Right renal cortex interstitium (tissue), 3 donors: ENCODE data around the gene EFCC1. TPM values are rescaled to one million over a fixed set of nuclear protein-coding genes. Genes with fewer than 3 reads are reported as not detected.

Experiments used
- DNase-seq, 3 donors: peaks; one replicate each; pipeline ENCODE4 v3.0.0-alpha.2; 2013; ENCODE audit warnings: low read depth in 3 of 3, low spot score in 2 of 3
- polyA plus RNA-seq, 3 donors: library from polyadenylated mRNA; unstranded; fragments of 120-200 nt; gene quantifications; one replicate each; pipeline ENCODE4 v1.2.1, GENCODE V29; 2013; ENCODE audit not compliant: insufficient read length in 3 of 3

The EFCC1 gene
- polyA plus RNA-seq, 3 donors, result 2.2 to 3.0 (median 2.3) TPM

DNA sequence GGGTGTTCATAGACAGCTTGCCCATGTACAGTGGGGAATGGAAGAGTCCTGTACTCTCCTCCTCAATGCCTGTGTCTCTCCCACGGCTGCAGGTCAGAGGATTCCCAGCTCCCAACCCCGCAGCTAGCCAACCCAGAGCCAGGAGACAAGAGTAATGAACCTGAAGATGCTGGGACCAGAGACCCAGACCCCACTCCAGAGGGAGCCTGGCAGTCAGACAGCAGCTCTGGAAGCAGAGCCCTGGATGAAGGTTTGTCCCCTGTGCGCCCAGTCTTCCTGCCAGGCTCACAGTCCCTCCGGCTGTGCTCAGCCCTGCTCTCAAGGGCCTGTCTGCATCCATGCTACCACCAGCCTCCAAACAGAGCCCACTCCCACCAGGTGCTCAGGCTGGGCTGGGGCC is 29.5 kb downstream of the EFCC1 start:
- no peak for DNase-seq

DNA sequence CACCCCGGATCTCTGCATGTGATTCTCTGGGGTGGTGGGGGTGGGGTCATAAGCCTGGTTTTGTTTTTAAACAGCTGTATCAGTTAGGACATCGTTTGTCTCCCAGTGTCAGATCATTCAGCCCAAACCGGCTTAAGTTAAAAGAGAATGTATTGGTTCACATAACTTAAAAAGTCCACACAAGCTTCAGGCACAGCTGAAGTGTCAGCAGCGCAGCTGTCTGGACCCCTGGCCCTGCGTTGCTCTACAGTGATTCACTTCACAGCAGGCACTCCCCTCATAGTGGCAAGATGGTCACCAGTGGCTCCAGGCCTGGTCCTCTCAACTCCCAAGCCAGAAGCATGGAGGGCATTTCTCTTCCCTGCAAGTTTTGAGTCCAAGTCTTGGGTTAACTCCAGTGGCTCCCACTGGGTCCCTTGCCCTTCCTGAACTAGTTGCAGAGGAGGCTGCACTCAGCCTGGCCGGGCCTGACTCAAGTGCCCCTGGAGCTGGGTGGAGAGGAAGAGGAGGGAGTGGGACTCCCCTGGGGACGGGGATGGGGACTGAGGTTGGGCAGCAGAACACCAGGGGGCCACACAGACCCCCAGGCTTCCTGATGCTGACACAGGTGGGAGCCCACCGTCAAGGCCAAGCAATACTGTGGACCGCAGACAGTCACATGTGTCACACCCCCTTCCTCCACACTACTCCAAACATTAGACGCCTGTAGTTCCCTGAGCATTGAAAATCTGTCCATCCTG is 30.5 kb downstream of the EFCC1 start:
- no peak for DNase-seq

DNA sequence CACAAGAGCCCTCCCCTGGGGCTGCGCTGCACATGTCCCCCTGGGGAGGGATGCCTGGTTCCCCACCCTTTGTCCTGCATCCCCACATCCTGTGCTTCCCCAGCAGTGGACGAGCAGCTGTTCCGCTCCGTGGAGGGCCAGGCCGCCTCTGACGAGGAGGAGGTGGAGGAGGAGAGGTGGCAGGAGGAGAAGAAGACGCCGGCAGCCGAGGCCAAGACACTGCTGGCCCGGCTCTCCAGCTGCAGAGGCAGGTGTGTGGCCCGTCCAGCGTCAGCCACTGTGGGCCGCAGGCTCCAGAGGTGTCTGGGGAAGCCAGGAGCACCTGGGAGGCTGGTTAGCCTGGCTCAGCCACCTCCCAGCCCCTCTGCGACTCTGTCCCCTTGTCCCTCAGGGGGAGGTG is 31.6 kb downstream of the EFCC1 start:
- DNase-seq, result no peak

GRCh38 chr3:129033151-129033550 is 32.0 kb downstream of the EFCC1 start:
- DNase-seq, result no peak

DNA sequence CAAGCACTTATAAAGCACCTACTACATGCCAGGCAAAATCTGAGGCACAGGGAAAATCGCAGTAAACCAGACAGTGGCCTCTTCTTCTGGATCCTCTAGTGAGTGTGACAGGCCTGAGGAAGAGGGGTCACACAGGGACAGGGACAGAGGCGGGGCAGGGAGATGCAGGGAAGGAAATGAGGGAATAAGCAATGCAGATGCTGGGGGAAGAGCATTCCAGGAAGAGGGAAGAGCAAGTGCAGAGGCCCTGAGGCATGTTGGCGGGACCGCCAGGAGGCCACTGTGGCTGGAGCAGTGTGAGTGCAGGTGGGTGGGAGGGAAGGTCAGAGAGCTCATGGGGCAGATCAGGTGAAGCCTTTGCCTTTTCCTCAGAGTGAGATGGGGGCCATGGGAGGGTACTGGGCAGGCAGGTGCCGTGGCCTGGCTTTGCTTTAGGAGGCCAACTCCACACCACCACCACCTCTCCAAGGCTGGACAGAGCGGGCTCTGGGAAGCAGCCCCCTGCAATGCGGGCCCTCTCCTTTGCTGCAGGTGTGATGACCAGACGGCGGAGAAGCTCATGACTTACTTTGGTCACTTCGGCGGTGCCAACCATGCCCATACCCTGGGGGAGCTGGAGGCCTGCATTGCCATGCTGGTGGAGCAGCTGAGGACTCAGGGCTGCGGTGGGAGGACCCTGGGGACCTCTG is 32.7 kb downstream of the EFCC1 start:
- no peak for DNase-seq

DNA sequence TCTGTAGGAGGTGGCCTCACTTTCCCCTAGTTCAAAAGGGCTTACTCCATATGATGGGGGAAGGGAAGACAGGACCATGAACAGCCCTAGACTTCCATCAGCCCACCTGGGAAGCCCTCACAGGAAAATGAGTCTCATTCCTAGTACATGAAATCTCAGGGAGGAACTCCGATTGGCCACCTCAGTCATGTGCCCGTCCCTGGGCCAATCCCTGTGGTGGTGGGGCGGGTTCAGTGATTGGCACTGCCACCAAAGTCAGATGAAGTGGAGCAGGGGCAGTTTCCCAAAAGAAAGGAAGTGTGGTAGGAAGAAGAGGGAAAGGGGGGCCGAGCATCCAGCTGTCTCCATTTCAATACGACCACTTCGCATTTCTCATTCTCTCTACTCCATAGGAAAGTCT is 33.5 kb downstream of the EFCC1 start:
- DNase-seq, result no peak

GRCh38 chr3:129035360-129036221 is 34.5 kb downstream of the EFCC1 start:
- DNase-seq, result no peak

- no peak for DNase-seq
These were observed 35.4 kb downstream of the EFCC1 start for GRCh38 chr3:129036222-129037092.

DNA sequence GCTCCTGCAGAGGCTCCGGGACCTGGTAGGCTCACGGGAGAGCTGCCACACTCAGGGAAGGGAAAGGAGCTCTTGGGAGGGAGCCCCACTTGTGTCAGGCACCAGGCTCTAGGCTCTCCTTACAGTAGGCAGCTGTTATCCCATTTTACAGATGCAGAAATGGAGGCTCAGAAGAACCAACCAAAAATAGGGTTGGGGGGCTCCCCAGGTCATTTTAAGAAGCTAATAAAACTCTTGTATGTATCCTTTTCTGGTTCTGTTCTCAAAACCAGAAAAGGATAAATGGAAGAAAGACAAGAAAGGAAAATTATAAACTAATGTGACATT is 36.0 kb downstream of the EFCC1 start:
- no peak for DNase-seq

GRCh38 chr3:129038121-129038855 is 37.2 kb downstream of the EFCC1 start:
- DNase-seq, result no peak

DNA sequence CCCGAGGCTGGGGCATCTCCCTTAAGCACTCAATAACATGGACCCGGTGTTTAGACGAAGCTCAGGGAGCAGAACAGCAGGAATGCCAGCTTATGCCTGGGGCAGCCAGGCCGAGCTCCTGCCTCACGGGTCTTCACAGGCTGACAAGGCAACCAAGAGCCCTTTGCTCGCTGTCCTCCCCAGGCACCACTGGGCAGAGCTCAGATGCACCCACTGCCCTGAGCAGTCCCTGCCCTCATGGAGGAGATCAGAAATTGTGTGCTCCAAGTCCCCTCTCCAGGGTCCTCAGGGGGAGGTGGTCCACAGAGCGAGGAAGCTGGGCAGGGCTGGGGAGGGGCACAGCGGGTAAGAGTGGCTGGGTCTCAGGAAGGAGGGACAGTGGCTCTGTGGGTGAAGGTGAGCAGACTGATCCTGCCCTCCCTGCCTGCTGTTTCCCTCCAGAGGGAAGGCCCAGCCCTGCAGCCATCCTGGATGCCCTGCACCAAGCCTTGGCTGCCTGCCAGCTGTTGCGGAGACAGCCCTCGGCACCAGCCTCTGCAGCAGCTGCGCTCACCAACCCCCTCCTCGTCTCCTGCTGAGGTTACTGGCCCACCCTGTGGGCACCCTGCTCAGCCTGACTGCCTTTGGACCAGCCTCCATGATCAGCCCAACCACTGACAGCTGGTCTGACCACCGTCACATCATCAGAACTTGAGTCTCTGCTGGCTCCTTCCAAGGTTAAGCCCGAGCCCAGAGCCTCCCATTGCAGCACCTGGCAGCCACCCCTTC is 38.4 kb downstream of the EFCC1 start:
- DNase-seq, result no peak

DNA sequence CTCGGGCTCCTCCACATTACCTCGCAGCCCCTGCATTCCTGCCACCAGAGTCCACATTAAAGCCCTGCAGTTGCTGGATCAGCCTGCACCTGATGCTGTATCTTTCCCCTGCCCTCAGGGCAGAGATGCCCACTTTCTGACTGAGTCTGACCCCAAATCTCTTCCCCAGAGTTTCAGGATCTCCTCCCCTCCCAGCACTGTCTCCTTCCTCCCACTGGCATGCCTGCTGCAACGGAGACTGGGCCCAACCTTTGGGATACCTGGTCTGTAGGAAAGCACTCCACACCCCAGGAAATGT is 38.9 kb downstream of the EFCC1 start:
- no peak for DNase-seq

DNA sequence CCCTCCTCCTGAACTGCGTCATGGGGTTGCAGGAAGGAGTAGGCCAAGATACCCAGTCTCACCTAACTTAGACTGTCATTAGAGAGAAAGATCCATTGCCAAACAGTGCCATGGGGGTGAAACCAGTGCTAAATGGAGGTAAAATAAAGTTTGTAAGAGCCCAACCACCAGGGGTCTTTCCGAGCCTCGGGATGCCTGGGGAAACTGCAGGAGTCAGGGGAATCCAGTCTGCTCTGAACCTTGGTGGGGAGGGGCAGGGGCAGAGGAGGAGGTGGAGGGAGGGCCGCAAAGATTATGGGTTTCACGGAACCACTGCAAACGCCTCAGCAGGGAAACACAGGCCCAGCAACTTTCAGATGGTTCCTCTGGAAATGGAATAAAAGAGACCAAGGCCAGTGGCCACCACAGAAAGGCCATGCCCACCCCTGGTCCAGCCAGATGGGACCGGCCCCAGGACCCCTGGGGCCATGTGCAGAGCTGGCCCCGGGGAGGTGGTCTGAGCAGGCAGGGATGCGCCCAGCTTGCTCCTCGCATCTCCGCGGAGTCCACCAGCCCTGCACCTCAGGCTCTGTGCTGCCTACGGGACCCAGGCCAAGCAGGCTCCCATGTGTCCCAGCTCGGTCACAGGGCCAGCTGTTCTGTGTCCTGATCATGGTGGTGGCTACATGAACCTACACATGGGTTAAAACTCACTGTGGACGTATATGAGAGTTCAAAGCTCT is 39.6 kb downstream of the EFCC1 start:
- no peak for DNase-seq

- DNase-seq, result no peak
These were observed 44.6 kb downstream of the EFCC1 start for GRCh38 chr3:129045675-129046036.

GRCh38 chr3:129046037-129046731 is 45.1 kb downstream of the EFCC1 start:
- no peak for DNase-seq

DNA sequence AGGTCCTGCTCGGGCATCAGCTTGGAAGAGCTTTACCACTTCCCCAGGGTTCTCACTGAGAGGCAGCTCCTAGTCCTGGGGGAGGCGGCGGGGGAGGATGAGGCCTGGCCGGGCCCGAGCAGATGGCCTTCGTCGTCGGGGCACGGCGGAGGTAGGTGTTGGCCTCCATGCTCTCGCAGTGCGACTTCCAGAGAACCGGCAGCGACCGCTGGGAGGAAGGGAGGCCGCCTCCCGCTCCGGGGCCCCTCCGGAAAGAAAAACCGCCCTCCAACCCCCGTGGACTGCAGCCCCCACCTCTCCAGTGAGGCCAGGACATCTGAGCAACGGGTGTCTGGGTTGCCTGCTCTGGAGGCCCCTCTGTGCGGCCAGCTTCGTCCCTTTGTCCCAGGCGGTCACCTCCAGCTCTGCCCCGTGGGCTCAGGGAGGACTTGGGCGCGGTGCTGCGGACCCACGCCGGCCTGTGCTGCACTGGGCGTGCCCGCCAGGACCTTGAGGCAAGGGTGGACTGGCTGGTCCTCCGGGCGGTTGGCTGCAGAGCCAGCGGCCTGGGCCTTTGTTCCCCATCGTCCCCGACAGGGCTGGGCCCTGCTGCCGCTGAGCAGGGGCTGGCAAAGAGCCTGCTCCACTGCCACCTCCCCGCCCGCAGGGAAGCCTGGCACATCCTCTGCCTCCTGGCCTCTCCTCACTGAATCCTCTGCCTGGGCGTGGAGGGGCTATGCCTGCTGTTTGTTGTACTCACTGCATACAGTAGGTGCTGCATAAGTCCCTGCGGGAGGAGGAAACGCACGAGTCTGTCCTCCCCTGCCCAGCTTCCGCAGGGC is 45.8 kb downstream of the EFCC1 start:
- DNase-seq, result no peak

DNA sequence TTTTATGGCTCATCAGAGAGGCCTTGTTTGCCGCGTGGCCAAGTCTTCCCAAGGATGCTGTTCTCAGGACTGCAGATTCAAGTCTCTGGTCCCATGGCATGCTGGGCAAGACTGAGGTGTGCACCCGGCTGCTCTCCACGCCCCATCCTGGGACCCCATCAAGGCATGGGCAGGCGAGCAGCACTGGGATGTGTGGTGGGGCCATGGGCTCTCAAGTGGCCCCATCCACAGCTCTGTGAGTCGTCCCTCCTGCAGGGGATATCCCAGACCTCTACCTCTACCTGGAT is 46.4 kb downstream of the EFCC1 start:
- DNase-seq, result no peak
